ENCODE measurements around the gene CISD2.
"Not testable (repeated sequence)": the region's sequence is repeated elsewhere in the genome, so short reads cannot be mapped to it uniquely, and the experiment has no call there.

DNA sequence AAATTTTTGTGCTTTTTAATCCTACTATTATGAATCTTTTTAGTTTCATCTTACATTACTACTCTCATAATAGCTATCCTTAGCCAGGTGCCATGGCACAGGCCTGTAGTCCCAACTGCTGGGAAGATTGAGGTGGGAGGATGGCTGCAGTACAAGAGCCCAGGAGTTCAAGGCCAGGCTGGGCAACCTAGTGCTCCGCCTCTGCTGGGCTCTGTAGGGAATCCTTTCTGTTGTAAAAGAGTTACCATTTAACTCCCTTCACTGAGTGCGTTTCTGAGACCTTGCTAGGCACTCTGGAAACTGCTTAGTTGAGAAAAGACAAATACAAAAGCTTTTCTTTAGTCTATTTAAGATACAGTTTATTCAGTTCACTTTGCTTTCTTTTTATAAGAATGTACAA lies 19.8 kb downstream of the CISD2 start:
- not testable (repeated sequence) for TF ChIP-seq MAFK (IDR thresholded peaks at IDR 0.05; ENCODE audit: low read depth, low read length); RFX5 (IDR thresholded peaks at IDR 0.05; ENCODE audit: low read depth, low read length); POLR2A (IDR thresholded peaks at IDR 0.05; ENCODE audit: low read depth, low read length); RAD21 (IDR thresholded peaks at IDR 0.05; ENCODE audit: low read length); CEBPB (IDR thresholded peaks at IDR 0.05; ENCODE audit: low read depth, low read length); RCOR1 (IDR thresholded peaks at IDR 0.05; ENCODE audit: insufficient replicate concordance, low read length)
- TF ChIP-seq, protein P1, sequence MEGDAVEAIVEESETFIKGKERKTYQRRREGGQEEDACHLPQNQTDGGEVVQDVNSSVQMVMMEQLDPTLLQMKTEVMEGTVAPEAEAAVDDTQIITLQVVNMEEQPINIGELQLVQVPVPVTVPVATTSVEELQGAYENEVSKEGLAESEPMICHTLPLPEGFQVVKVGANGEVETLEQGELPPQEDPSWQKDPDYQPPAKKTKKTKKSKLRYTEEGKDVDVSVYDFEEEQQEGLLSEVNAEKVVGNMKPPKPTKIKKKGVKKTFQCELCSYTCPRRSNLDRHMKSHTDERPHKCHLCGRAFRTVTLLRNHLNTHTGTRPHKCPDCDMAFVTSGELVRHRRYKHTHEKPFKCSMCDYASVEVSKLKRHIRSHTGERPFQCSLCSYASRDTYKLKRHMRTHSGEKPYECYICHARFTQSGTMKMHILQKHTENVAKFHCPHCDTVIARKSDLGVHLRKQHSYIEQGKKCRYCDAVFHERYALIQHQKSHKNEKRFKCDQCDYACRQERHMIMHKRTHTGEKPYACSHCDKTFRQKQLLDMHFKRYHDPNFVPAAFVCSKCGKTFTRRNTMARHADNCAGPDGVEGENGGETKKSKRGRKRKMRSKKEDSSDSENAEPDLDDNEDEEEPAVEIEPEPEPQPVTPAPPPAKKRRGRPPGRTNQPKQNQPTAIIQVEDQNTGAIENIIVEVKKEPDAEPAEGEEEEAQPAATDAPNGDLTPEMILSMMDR (conservative IDR thresholded peaks at IDR 0.05; ENCODE audit: low read depth, low read length), result not testable (repeated sequence)
